HG03066 (cell line): ENCODE measurements around the gene KIAA1755.
"Not testable (repeated sequence)": the region's sequence is repeated elsewhere in the genome, so short reads cannot be mapped to it uniquely, and the experiment has no call there.

Experiments
- ATAC-seq: cut with Tn5 transposase; IDR thresholded peaks from one replicate; pipeline ENCODE4 v1.9.1; 2021; ENCODE audit warnings: low read depth; ENCODE audit not compliant: unreplicated experiment

KIAA1755 gene

GRCh38 chr20:38267901-38268514 is 7.5 kb upstream of the KIAA1755 start:
- no peak for ATAC-seq

DNA sequence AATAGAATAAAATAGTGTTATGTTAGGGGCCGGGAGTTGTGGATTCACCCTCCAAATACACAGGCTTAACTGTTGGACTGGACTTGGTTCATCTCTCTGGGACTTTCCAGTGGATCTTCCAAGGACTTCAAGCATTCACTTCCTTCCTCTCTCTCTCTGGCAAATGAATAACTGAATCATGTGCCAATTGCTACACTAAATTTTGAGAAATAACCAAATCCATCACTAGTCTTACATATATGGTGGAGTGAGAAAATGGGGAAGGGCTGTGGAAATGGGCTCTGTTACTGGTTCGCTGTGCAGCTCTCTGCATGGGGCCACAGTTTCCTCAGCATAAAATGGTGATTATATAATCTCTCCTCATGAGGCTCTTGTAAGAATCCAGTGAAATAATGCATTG is 6.8 kb upstream of the KIAA1755 start:
- no peak for ATAC-seq

- no peak for ATAC-seq
Measured at GRCh38 chr20:38266426-38266825, 5.9 kb upstream of the KIAA1755 start.

DNA sequence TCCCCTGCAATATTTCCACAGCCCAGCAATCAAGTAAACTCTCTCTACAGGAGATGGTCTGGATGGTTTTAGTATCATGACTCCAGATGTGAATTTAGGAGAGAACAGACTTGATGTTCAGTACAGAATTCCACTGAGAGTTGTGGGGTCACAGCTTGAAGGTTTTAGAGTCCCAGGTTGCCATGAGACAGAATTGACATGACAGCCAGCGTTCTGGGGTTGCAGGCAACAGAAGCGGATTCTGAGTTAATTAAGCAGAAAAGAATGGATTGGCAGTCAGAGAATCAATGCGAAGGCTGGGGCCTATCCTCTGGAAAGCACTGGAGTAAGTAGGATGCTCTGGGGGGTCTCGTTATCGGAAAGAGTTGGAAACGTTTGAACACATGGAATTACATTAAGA is 2.4 kb upstream of the KIAA1755 start:
- no peak for ATAC-seq

- no peak for ATAC-seq
Measured at GRCh38 chr20:38261054-38261390, 487 bp upstream of the KIAA1755 start.

DNA sequence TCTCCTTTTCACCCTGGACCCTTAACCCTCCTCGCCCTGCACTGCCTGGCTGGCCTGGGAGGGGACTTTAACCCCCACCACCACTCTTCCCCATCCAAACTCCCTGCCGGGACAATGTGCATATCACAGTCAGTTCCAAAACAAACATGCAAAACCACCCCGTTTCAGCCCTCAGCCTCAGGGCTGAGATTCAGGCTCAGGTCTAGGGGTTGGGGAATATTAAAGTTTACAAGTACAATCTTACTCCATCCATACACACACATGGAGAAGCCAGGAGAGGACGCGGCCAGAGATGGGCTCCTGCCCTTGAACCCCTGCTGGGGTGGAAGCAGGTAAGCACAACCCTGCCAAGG is 534 bp downstream of the KIAA1755 start:
- ATAC-seq: no peak

DNA sequence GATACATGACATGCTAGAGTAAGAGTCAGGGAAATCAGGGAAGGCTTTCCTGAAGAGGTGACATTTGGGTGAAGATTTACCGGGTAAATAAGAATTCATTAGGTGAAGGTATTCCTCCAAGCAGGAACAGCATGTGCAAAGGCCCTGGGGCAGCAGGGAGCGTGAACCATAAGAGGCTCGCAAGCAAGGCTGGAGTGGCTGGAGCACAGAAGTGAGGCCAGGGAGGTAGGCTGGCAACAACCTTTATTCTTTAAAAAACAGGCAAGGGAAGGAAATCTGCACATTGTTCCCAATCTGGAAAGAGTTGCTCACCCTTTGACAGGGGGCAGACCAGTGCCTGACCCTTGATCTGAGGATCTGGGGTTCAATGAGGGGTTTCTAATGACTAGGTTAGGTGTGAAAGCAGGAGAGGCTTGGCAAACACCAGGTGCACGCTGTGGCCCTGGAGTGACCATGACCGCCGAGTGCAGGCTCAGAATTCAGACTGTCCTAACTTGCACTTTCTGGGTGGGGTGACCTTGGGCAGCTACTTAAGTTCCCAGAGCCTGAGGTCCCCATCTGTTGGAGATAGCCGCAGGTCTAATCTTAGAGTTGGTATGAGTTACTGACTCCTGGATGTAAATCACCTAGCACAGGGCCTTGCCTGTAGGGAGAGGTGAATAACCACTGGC is 1.9 kb downstream of the KIAA1755 start:
- no peak for ATAC-seq

DNA sequence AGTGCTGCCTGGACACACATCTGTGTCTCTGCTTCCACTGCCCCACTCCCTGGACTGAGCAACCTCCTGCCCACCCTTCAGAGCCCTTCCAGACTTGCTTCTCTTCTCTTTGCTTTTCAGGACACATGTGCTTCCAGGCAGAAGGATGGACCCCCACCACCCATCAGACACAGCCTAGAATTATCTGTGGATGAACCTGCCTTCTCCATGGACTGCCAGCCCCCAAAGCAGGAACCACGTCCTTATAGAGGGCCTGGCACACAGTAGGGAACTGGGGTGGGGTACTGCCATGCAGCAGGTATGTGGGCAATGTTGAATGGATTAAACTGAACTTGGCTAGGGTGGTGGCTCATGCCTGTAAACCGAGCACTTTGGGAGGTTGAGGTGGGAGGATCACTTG is 3.6 kb downstream of the KIAA1755 start:
- no peak for ATAC-seq

DNA sequence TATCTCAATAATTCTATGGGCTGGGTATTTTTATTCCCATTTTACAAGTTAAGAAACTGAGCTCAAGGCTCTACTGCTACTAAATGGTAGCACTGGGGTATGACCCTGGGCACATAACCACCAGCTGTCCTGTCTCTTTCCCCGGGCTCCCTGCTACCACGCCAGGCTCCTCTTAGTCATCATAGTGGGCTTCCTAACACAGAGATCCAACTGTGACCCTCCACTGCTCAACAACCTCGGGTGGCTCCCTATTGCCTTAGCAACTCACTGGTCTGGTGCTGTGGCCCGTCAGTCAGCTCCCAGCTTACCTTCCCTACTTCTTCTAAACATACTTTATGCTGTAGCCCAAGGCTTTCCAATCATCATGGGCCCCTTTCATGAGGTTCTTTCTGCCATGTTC is 4.5 kb downstream of the KIAA1755 start:
- no peak for ATAC-seq

DNA sequence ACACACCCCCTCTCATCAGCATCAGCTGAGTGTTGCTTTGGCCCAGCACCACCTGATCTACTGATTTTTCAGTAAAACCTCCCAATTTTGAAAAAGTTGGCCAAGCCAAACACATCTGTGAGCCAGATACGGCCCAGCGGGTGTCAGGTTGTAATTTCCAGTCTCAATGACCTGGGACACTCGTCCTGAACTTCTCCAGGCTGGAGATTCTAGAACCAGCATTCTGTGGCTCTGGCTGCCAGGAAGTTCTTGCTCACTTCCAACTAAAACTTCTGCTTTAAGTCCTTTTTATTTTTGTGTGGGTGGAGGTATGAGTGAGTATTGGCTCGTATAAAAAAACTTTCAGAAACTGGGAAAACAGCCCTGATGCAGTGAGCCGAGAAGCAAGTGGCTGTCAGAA is 5.1 kb downstream of the KIAA1755 start:
- ATAC-seq: no peak

GRCh38 chr20:38254621-38255020 is 5.9 kb downstream of the KIAA1755 start:
- not testable (repeated sequence) for ATAC-seq

- no peak for ATAC-seq
Measured at GRCh38 chr20:38253571-38253970, 7.0 kb downstream of the KIAA1755 start.

DNA sequence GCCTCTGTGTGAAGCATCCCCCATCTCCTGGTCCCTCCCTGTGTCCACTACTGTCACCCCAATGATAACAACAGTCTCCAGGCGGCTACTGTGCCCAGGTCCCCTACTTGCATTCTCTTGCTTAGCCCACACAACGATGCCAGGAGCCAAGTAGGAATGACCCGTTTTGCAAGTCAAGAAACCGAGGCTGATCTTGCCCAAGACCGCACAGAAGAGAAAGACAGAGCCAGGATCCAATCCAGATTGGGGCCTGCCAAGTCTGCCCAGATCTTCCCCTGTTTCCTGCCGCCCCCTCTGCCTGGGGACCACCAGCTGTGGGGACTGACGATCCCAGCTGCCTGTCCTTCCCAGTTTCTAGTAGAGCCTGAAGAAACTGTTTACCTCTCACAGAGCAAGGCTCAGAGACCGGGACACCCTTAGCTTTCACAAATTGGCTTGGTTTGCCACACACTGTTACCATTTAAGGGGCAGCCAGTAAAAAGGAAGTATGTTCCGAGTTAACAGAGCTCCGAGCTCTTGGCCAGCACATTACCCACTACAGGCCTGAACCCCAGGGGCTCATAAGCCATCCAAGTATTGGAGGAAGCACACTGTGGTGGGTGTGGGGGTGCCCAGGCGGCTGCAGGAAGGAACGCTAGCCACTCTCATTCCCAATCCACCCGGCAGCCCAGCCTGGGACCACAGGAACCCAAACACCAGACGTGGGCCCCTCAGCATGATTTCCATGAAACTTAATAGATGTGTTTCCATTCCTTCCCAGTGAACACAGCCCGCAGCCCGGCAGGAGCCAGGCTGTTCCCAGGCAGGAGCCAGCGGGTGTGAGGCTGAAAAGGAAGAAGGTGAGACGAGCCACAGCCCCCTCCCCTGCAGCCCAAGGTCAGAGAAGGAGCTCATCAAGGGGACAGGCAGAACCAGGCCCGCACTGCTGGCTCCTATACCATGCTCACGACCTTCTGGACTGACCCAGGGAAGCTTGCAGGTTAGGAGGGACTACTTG is 7.9 kb downstream of the KIAA1755 start:
- ATAC-seq: no peak

- ATAC-seq: not testable (repeated sequence)
Measured at GRCh38 chr20:38251441-38251840, 9.1 kb downstream of the KIAA1755 start.

DNA sequence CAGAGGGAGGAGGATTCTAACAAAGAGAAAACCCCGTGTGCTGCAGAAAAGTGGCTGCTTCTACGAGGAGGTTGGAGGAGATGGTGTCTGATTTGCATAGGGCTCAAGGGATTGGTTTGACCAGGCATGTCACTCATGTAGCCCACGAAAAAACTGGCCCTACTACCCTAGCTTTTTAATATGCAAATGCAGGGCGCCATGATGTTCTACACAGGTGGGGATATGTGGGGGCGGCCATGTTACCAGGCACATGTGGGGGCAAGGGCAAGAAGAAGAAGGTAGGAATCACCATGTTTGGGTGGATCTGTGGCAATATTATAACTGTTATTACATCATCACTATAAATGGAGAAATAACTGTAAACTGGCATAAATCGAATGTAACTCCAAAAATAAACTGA is 9.9 kb downstream of the KIAA1755 start:
- ATAC-seq: no peak

DNA sequence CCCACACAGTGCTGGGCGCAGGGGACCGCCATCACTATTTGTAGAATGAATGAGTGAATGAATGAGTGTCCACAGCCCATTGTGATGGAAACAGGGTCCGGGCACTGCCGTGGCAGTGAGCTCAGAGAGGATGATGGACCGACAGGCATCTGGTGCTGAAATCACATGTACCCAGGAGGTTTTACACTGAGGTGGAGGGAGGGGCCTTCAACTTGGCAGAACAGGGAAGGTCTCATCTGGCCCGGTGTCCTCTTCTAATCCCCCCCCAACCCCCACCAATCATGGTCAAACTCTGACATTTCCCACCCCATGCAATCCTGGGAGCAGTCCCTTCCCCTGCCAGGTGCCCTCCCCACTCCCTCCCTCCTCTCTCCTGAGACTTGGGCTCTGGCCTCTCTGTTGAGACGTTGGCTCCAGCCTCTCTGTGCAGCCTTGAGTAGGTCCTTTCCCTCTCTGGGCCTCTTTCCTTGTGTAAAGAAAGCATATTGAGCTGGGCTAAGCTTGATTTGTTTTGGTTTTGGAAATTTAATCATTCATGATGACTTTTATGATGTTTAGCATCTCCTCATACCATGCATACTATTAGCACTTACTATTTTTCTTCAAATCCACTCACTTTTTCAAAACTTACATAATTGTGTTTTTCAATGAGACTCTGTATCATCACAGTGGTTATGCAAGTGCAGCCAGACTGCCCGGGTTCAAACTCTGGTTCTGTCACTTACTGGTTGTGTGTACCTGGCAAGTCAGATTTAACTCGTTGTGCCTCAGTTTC is 10.8 kb downstream of the KIAA1755 start:
- ATAC-seq: no peak

DNA sequence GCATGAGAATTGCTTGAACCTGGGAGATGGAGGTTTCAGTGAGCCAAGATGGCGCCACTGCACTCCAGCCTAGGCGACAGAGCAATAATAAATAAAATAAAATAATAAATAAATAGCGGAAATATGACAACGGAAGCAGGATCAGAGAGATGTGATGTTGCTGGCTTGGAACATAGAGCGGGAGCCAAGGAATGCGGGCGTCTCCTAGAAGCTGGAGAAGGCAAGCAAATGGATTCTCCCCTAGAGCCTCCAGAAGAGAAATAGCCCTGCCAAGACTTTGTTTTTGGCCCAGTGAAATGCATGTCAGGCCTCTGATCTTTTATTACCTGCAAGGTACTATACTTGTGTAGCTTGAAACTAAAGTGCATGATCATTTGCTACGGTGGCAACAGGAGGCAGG is 12.4 kb downstream of the KIAA1755 start:
- no peak for ATAC-seq

GRCh38 chr20:38247725-38248124 is 12.8 kb downstream of the KIAA1755 start:
- ATAC-seq: not testable (repeated sequence)

DNA sequence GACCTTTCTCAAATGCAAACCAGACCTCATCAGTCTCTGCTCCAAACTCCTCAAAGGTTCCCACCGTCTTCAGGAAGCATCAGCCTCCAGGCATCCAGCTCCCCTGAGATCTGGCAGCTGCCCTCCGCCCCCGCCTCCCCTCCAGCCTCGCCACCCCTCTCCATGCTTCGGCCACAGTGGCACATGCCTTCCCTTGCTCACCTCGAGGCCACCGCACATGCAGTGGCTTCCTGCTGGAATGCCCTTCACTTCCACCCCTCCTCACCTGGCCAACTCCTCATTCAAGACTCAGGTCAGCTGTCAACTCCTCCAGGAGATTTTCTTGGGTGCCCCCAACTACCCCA is 13.4 kb downstream of the KIAA1755 start:
- no peak for ATAC-seq

DNA sequence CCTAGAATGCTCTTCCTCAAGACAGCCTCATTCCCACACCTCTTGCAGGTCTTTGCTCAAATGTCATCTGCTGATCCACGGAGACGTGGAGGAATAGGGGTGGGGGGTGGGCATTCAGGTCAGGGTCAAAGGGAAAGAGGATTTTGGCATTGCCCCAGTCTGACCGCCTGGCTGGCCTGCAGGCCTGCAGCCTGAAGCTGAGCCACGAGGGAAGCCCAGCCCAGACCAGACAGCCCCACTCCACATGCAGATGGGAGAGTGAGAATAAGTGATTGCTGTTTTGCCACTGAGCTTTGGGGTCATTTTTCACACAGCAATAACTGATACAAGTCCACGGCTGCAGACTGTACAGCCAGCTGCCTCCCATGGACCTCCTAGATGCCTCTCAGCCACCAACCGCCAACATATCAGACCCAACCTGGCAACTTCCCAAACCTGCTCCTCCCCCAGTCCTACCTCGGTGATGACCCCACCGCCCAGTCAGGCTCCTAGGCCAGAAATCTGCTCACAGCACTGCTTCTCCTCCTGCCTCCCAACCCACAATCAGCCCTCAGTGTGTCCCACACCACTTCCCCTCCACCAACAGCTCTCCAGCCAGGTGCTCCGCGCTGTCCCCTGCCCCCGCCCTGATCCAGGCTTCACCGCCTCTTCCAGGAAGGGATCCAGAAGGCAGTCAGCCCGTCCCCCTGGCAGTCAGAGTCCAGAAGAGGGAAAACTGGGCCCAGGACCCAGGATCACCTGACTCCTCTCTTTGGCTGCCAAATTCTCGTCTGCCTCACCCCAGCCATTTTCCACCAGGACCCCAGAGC is 14.0 kb downstream of the KIAA1755 start:
- ATAC-seq: no peak
